Measurements from ENCODE around the gene RTP2. TPM values are rescaled to one million over a fixed set of nuclear protein-coding genes. Genes with fewer than 3 reads are reported as not detected.

RTP2 gene
- total RNA-seq, 4 donors from 2014 or later = not detected

GRCh38 chr3:187720337-187720670 lies 17.9 kb upstream of the RTP2 start:
- no peak overlapping the region for H3K27ac ChIP-seq
- TF ChIP-seq POLR2A (IDR thresholded peaks at IDR 0.05) (no peak), CTCF (IDR thresholded peaks at IDR 0.05) (no peak)
- intact Hi-C loops (cut with DNase I) = no loop called here
- no peaks in the 10 kb centered on the region for H3K9me3 ChIP-seq
- no peaks in the 10 kb centered on the region for H3K27me3 ChIP-seq
- no peak for DNase-seq
- H3K4me1 ChIP-seq = peaks cover 0 to 8% (median 0%) of the 10 kb centered on the region in 3 donors
- H3K36me3 ChIP-seq = peaks cover 32 to 51% (median 46%) of the 10 kb centered on the region in 3 donors
- WGBS, 2 donors = 80 to 100% methylated on average over 1 to 2 of the region's 2 CpGs
- H3K4me3 ChIP-seq = no peak overlapping the region

- H3K27ac ChIP-seq = no peak overlapping the region
- TF ChIP-seq POLR2A (IDR thresholded peaks at IDR 0.05) (no peak), CTCF (IDR thresholded peaks at IDR 0.05) (no peak)
- intact Hi-C loops (cut with DNase I) = no loop called here
- H3K27me3 ChIP-seq = no peaks in the 10 kb centered on the region
- peaks cover 27 to 46% (median 41%) of the 10 kb centered on the region in 3 donors for H3K36me3 ChIP-seq
- peaks cover 0 to 2% (median 0%) of the 10 kb centered on the region in 3 donors for H3K4me1 ChIP-seq
- DNase-seq = no peak
- H3K9me3 ChIP-seq = no peaks in the 10 kb centered on the region
- 21 to 79% methylated on average over 1 to 2 of the region's 6 CpGs for WGBS, 2 donors
- no peak overlapping the region for H3K4me3 ChIP-seq
These were observed 17.4 kb upstream of the RTP2 start for GRCh38 chr3:187719628-187720336.

GRCh38 chr3:187718802-187719201 lies 16.4 kb upstream of the RTP2 start:
- TF ChIP-seq CTCF (IDR thresholded peaks at IDR 0.05) (no peak), POLR2A (IDR thresholded peaks at IDR 0.05) (no peak)
- 83 to 89% methylated on average over 5 of the region's 5 CpGs for WGBS, 2 donors
- no peak overlapping the region for H3K27ac ChIP-seq
- peaks cover 0 to 9% (median 2%) of the 10 kb centered on the region in 3 donors for H3K4me1 ChIP-seq
- peaks cover 19 to 36% (median 33%) of the 10 kb centered on the region in 3 donors for H3K36me3 ChIP-seq
- no peak for DNase-seq
- no peaks in the 10 kb centered on the region for H3K9me3 ChIP-seq
- H3K4me3 ChIP-seq = no peak overlapping the region
- H3K27me3 ChIP-seq = no peaks in the 10 kb centered on the region
- intact Hi-C loops (cut with DNase I) = no loop called here

GRCh38 chr3:187717572-187717971 lies 15.2 kb upstream of the RTP2 start:
- no peak for DNase-seq
- H3K36me3 ChIP-seq = peaks cover 16 to 23% (median 22%) of the 10 kb centered on the region in 3 donors
- TF ChIP-seq CTCF (IDR thresholded peaks at IDR 0.05) (no peak), POLR2A (IDR thresholded peaks at IDR 0.05) (no peak)
- no peaks in the 10 kb centered on the region for H3K9me3 ChIP-seq
- H3K4me3 ChIP-seq = no peak overlapping the region
- WGBS, 2 donors = 36 to 37% methylated on average over 1 of the region's 1 CpG
- H3K27me3 ChIP-seq = no peaks in the 10 kb centered on the region
- intact Hi-C loops (cut with DNase I) = no loop called here
- H3K27ac ChIP-seq = no peak overlapping the region
- H3K4me1 ChIP-seq = peaks cover 0 to 12% (median 7%) of the 10 kb centered on the region in 3 donors

- Histone ChIP-seq H3K27ac (no peak overlapping the region), H3K4me1 (peaks cover 0 to 12% (median 7%) of the 10 kb centered on the region in 3 donors), H3K9me3 (no peaks in the 10 kb centered on the region), H3K36me3 (no peaks in the 10 kb centered on the region), H3K27me3 (no peaks in the 10 kb centered on the region), H3K4me3 (no peak overlapping the region)
- WGBS, 2 donors = 4 to 18% methylated on average over 4 of the region's 4 CpGs
- no peak for DNase-seq
- TF ChIP-seq CTCF (IDR thresholded peaks at IDR 0.05) = peak; percentile 79 to 96 (median 92)
- no peak for TF ChIP-seq POLR2A (IDR thresholded peaks at IDR 0.05)
- intact Hi-C loops (cut with DNase I) = no loop called here
These were observed 12.1 kb upstream of the RTP2 start for GRCh38 chr3:187714404-187714979.

All from esophagus squamous epithelium (tissue), 5 donors.